Astrocyte (in vitro differentiated cells and primary cell): ENCODE results near the gene CDKN2B. TPM values are rescaled to one million over a fixed set of nuclear protein-coding genes. Genes with fewer than 3 reads are reported as not detected.

Experiments
- DNase-seq: peaks from one replicate; pipeline ENCODE4 v3.0.0-alpha.2; 2010; ENCODE audit warnings: low read depth
- FAIRE-seq: peaks from 2 replicates; lab custom pipeline; 2011; peaks lifted over from hg19 to GRCh38; lab: Jason Lieb, UNC
- H2AFZ ChIP-seq: 2 replicates; pipeline ENCODE4 v1.6.0; 2012; ENCODE audit warnings: low read depth, low read length, inconsistent platforms
- H3K27ac ChIP-seq: 2 replicates; pipeline ENCODE4 v1.5.1; 2011; ENCODE audit warnings: low read depth, low read length, inconsistent platforms
- H3K27me3 ChIP-seq: 2 replicates; pipeline ENCODE4 v1.6.0; 2011; ENCODE audit warnings: low read length, inconsistent platforms; ENCODE audit not compliant: insufficient read depth
- H3K36me3 ChIP-seq: 2 replicates; pipeline ENCODE4 v1.5.1; 2011; ENCODE audit warnings: low read length, inconsistent platforms; ENCODE audit not compliant: insufficient read depth
- H3K4me1 ChIP-seq: 2 replicates; pipeline ENCODE4 v1.5.1; 2011; ENCODE audit warnings: low read length, inconsistent platforms; ENCODE audit not compliant: insufficient read depth
- H3K4me2 ChIP-seq: 2 replicates; pipeline ENCODE4 v1.6.0; 2012; ENCODE audit warnings: low read length, inconsistent platforms
- H3K4me3 ChIP-seq: 2 replicates; pipeline ENCODE4 v1.5.1; 2011; ENCODE audit warnings: low read depth, mild to moderate bottlenecking, low read length, inconsistent platforms; ENCODE audit not compliant: insufficient read depth
- H3K79me2 ChIP-seq: 2 replicates; pipeline ENCODE4 v1.6.0; 2012; ENCODE audit warnings: mild to moderate bottlenecking, low read length, inconsistent platforms; ENCODE audit not compliant: insufficient read depth
- H3K9ac ChIP-seq: 2 replicates; pipeline ENCODE4 v1.6.0; 2012; ENCODE audit warnings: mild to moderate bottlenecking, low read length, inconsistent platforms
- H3K9me3 ChIP-seq: 2 replicates; pipeline ENCODE4 v1.5.1; 2012; ENCODE audit warnings: low read depth, mild to moderate bottlenecking, low read length, inconsistent platforms; ENCODE audit not compliant: insufficient read depth
- H4K20me1 ChIP-seq: 2 replicates; pipeline ENCODE4 v1.6.0; 2012; ENCODE audit warnings: low read length, inconsistent platforms; ENCODE audit not compliant: insufficient read depth
- H3K27ac Mint-ChIP-seq: one replicate; pipeline ENCODE4 v1.8.0; 2021; ENCODE audit warnings: mild to moderate bottlenecking, mixed read lengths; ENCODE audit not compliant: unreplicated experiment
- H3K27me3 Mint-ChIP-seq: one replicate; pipeline ENCODE4 v1.8.0; 2021; ENCODE audit warnings: low read depth, mixed read lengths; ENCODE audit not compliant: unreplicated experiment
- H3K36me3 Mint-ChIP-seq: one replicate; pipeline ENCODE4 v1.8.0; 2021; ENCODE audit warnings: low read depth, mixed read lengths; ENCODE audit not compliant: unreplicated experiment
- H3K4me1 Mint-ChIP-seq: one replicate; pipeline ENCODE4 v1.8.0; 2021; ENCODE audit warnings: low read depth, mixed read lengths; ENCODE audit not compliant: unreplicated experiment
- H3K4me3 Mint-ChIP-seq: one replicate; pipeline ENCODE4 v1.8.0; 2021; ENCODE audit warnings: mild to moderate bottlenecking, moderate library complexity, mixed read lengths; ENCODE audit not compliant: unreplicated experiment
- H3K9me3 Mint-ChIP-seq: one replicate; pipeline ENCODE4 v1.8.0; 2021; ENCODE audit warnings: mild to moderate bottlenecking, mixed read lengths; ENCODE audit not compliant: unreplicated experiment
- CTCF ChIP-seq: IDR thresholded peaks from 2 replicates; pipeline ENCODE4 v1.5.1; 2011; ENCODE audit warnings: low read depth, mild to moderate bottlenecking, inconsistent platforms, low read length, moderate library complexity; ENCODE audit not compliant: insufficient read depth
- EZH2 ChIP-seq: IDR thresholded peaks from 2 replicates; pipeline ENCODE4 v1.6.1; 2012; ENCODE audit warnings: mild to moderate bottlenecking, low read length, inconsistent platforms; ENCODE audit not compliant: insufficient read depth
- total RNA-seq: library from RNA; stranded (reverse); gene quantifications from 2 replicates; pipeline ENCODE4 v1.2.1, GENCODE V29; 2021

The CDKN2B gene
- total RNA-seq, 1 donor from 2014 or later, result 306 TPM

- peaks cover 66% of the 10 kb centered on the region for H3K27me3 ChIP-seq
- peak overlapping the region; percentile 54 for H2AFZ ChIP-seq
- peaks cover 23% of the 10 kb centered on the region for H3K9me3 Mint-ChIP-seq
- peaks cover 8% of the 10 kb centered on the region for H3K36me3 ChIP-seq
- H3K27me3 Mint-ChIP-seq, result peaks cover 79% of the 10 kb centered on the region
- H3K4me3 Mint-ChIP-seq, result peak overlapping the region; percentile 96
- H3K79me2 ChIP-seq, result no peaks in the 10 kb centered on the region
- H3K4me2 ChIP-seq, result peak overlapping the region; percentile 95
- DNase-seq (no peak), FAIRE-seq (no peak)
- peaks cover 4% of the 10 kb centered on the region for H3K4me1 ChIP-seq
- H3K27ac Mint-ChIP-seq, result peak overlapping the region; percentile 93
- peaks cover 19% of the 10 kb centered on the region for H3K36me3 Mint-ChIP-seq
- H4K20me1 ChIP-seq, result peaks cover 81% of the 10 kb centered on the region
- H3K4me3 ChIP-seq, result peak overlapping the region; percentile 75
- H3K9me3 ChIP-seq, result peaks cover 5% of the 10 kb centered on the region
- TF ChIP-seq EZH2 (peak; percentile 50), CTCF (no peak)
- H3K9ac ChIP-seq, result peak overlapping the region; percentile 77
- peak overlapping the region; percentile 7 for H3K27ac ChIP-seq
- peaks cover 3% of the 10 kb centered on the region for H3K4me1 Mint-ChIP-seq
Observed at GRCh38 chr9:21974343-21974721, 34.8 kb downstream of the CDKN2B start.

- peaks cover 72% of the 10 kb centered on the region for H3K27me3 ChIP-seq
- peaks cover 78% of the 10 kb centered on the region for H4K20me1 ChIP-seq
- H3K4me3 ChIP-seq, result no peak overlapping the region
- DNase-seq (no peak), FAIRE-seq (no peak)
- Mint-ChIP-seq H3K27ac (peak overlapping the region; percentile 51), H3K27me3 (peaks cover 81% of the 10 kb centered on the region), H3K4me1 (peaks cover 4% of the 10 kb centered on the region), H3K4me3 (peak overlapping the region; percentile 72), H3K36me3 (peaks cover 25% of the 10 kb centered on the region), H3K9me3 (peaks cover 29% of the 10 kb centered on the region)
- H3K9ac ChIP-seq, result peak overlapping the region; percentile 4
- H3K4me2 ChIP-seq, result peak overlapping the region; percentile 49
- H3K27ac ChIP-seq, result no peak overlapping the region
- peaks cover 8% of the 10 kb centered on the region for H3K9me3 ChIP-seq
- no peak overlapping the region for H2AFZ ChIP-seq
- peaks cover 10% of the 10 kb centered on the region for H3K4me1 ChIP-seq
- TF ChIP-seq EZH2, result no peak
- no peak for TF ChIP-seq CTCF
- H3K36me3 ChIP-seq, result peaks cover 11% of the 10 kb centered on the region
- H3K79me2 ChIP-seq, result no peaks in the 10 kb centered on the region
Observed at GRCh38 chr9:21972361-21972760, 36.7 kb downstream of the CDKN2B start.

- Histone ChIP-seq H3K9me3 (peaks cover 8% of the 10 kb centered on the region), H2AFZ (no peak overlapping the region), H3K4me1 (peaks cover 10% of the 10 kb centered on the region), H3K4me2 (peak overlapping the region; percentile 71), H3K4me3 (no peak overlapping the region), H3K79me2 (no peaks in the 10 kb centered on the region), H3K27ac (no peak overlapping the region), H3K9ac (no peak overlapping the region), H4K20me1 (peaks cover 70% of the 10 kb centered on the region), H3K36me3 (peaks cover 11% of the 10 kb centered on the region), H3K27me3 (peaks cover 72% of the 10 kb centered on the region)
- H3K36me3 Mint-ChIP-seq, result peaks cover 26% of the 10 kb centered on the region
- no peak for TF ChIP-seq CTCF
- TF ChIP-seq EZH2, result peak; percentile 92
- H3K9me3 Mint-ChIP-seq, result peaks cover 27% of the 10 kb centered on the region
- peak overlapping the region; percentile 72 for H3K4me3 Mint-ChIP-seq
- H3K27ac Mint-ChIP-seq, result peak overlapping the region; percentile 34
- H3K27me3 Mint-ChIP-seq, result peaks cover 80% of the 10 kb centered on the region
- FAIRE-seq, result no peak
- peaks cover 4% of the 10 kb centered on the region for H3K4me1 Mint-ChIP-seq
- DNase-seq, result no peak
Observed at GRCh38 chr9:21970800-21971640, 38.1 kb downstream of the CDKN2B start.
